ENCODE measurements around the gene ELMOD1. TPM values are rescaled to one million over a fixed set of nuclear protein-coding genes. Genes with fewer than 3 reads are reported as not detected.
"Not testable (repeated sequence)": the region's sequence is repeated elsewhere in the genome, so short reads cannot be mapped to it uniquely, and the experiment has no call there.

Gene ELMOD1
- total RNA-seq (2014; rRNA removed; shearing (Covaris generic)), result 0.03 TPM in 1 of 2 replicates, not detected in the other

DNA sequence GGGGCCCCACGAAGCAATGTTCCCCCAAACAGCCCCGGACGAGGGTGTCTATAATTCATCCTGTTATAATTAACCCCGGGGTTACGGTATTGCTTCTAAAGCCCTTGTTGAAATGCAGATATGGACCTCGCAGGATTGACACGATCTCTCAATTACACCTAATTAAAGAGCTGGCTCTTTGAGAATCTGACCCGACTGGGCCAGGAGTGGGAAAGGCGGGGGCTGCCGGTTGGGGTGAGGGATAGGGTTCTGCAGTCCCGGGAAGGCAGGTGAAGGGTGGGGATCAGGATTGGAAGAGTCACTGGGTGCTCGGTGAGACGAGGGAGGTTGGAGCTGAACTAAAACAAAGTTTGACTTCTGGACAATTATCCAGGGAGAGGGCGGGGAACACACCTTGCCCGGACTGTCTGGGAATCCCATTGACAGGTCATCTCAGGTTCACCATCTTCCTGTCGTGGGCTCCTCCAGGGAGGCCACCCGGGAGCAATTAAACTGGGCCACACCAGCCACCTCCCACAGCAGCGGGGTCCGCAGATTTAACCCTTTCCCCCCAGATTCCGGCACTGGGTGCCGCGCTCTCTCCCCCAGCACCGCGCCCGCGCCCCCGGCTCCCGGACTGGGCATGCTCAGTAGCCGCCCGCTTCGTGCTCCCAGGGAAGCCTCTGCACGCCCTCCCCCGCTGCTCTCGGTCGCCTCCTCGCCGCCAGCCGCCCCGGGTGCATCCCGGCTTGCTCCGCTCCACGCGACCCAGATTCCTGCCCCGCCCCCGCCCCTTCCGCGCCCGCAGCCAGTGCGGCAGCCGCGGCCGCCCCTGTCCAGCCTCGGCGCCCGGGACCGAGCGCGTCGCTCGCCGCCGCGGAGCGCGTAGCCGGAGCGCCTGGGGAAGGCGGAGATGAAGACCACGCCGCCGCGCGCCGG is at the start of gene ELMOD1:
ELMOD1 (plus strand) TSS at position 688 of the 918 bp plus-strand sequence. CDS start 27,043 bp downstream, outside the sequence.
- H3K9me3 ChIP-seq (replicated peaks), result no peaks in the 10 kb centered on the region
- H3K36me3 ChIP-seq, result no peaks in the 10 kb centered on the region
- peak in 1 of 2 experiments; percentile 41 for DNase-seq (ENCODE audit: low read depth in 1 of 2, low spot score in 2 of 2)
- H3K4me3 ChIP-seq, result peak within 1 kb of the TSS; percentile 42
- H3K4me1 ChIP-seq (replicated peaks), result peaks cover 7% of the 10 kb centered on the region
- peaks cover 4% of the 10 kb centered on the region; the same call in 1 of the 2 replicates for H3K27me3 ChIP-seq (replicated peaks)
- no peak within 1 kb of the TSS for H3K27ac ChIP-seq

DNA sequence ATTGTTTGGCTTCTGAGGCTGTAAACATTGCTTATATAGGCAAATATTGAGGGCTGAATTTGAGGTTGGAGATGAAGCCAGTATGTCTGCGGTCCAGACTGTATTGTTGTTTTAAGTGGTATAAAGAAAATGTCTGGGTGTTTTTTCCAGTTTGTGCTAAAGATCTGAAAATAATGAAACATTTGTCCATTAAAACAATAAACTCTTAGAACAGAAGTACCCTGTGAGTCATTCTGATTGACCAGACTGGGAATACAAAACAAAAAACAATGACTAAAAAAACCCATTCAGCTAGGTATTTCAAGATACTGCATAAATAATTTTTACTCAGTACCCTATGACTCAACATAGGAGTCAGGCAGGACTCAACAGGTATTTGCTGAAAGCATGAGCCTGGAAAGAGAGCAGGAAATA is 45.8 kb upstream of the ELMOD1 start:
- peak in 1 of 2 experiments; percentile 68 for DNase-seq (ENCODE audit: low read depth in 1 of 2, low spot score in 2 of 2)
- Histone ChIP-seq H3K27me3 (replicated peaks) (no peaks in the 10 kb centered on the region), H3K4me1 (replicated peaks) (peaks cover 15% of the 10 kb centered on the region), H3K36me3 (no peaks in the 10 kb centered on the region), H3K4me3 (no peak overlapping the region), H3K9me3 (replicated peaks) (no peaks in the 10 kb centered on the region), H3K27ac (no peak overlapping the region)

DNA sequence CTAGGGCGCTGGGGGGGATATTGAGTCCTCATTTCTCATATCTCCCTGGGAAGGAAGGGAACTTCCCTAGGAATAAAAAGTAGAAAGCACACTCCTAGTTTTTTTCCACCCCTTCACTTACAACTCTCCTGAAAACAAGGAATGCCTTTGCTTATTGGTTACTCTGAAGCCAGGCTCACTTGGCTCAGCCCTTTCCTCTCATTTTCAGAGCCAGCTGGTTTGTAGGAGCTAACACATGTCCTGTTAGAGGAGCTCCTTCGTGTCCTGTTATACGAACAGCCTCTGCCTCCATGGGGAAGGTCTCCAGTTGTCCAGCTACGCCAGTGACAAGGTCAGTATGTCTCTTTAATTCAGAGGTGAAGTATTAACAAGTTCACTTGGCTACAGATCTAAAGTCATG is 43.0 kb upstream of the ELMOD1 start:
- Histone ChIP-seq H3K27me3 (replicated peaks) (no peaks in the 10 kb centered on the region), H3K4me1 (replicated peaks) (peaks cover 15% of the 10 kb centered on the region), H3K36me3 (no peaks in the 10 kb centered on the region), H3K9me3 (replicated peaks) (no peaks in the 10 kb centered on the region), H3K27ac (no peak overlapping the region), H3K4me3 (no peak overlapping the region)
- DNase-seq (ENCODE audit: low read depth in 1 of 2, low spot score in 2 of 2), result no peak

DNA sequence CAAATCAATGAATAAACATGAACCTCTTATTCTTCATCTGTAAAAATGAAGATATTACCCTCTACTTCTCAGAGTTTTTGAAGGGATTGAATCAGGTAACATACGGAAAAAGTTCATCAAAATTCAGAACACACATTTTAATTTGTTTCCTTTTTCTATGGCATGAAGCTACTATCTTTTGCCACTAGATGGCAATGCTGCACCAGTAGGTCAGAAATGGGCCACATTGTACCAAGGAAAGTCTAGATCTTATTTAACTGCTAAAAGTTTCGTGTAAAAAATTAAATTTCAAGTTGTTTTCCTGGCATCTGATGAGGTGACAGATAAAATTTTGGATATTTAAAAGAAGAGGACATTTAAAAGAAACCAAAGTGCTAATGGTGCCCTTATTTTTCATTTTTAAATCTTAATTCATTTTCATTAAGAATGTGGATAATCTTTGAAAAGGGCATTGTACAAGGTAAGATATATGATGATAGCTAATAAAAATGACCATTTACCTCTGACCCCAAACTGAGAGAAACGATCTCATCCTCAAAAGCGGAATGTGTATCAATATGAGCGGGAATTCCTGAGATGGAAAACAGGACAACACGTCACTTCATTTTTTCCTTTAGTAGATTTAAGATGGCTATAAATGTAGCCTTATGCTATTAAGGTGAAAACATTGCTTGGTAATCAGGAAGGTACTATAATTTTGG is 41.5 kb upstream of the ELMOD1 start:
- H3K4me3 ChIP-seq, result no peak overlapping the region
- H3K9me3 ChIP-seq (replicated peaks), result no peaks in the 10 kb centered on the region
- H3K27me3 ChIP-seq (replicated peaks), result no peaks in the 10 kb centered on the region
- DNase-seq (ENCODE audit: low read depth in 1 of 2, low spot score in 2 of 2), result no peak
- H3K36me3 ChIP-seq, result no peaks in the 10 kb centered on the region
- H3K4me1 ChIP-seq (replicated peaks), result peaks cover 10% of the 10 kb centered on the region
- no peak overlapping the region for H3K27ac ChIP-seq

DNA sequence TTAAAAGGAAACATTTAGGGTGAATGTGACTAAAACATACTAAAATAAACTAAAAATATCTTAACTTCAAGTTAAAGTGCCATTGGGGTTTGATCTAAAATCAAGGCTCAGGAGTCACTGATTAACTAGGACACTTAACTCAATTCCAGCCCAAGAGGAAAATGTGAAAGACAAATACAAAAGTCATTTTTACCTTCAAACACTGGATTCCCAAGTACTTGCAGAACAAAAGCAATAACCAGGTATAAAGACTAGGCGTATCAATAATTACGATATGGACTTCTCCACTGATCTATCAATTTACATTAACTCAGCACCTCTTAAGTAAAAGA is 41.0 kb upstream of the ELMOD1 start:
- Histone ChIP-seq H3K9me3 (replicated peaks) (no peaks in the 10 kb centered on the region), H3K27me3 (replicated peaks) (no peaks in the 10 kb centered on the region), H3K36me3 (no peaks in the 10 kb centered on the region), H3K4me1 (replicated peaks) (peaks cover 5% of the 10 kb centered on the region), H3K27ac (no peak overlapping the region), H3K4me3 (no peak overlapping the region)
- no peak for DNase-seq (ENCODE audit: low read depth in 1 of 2, low spot score in 2 of 2)

DNA sequence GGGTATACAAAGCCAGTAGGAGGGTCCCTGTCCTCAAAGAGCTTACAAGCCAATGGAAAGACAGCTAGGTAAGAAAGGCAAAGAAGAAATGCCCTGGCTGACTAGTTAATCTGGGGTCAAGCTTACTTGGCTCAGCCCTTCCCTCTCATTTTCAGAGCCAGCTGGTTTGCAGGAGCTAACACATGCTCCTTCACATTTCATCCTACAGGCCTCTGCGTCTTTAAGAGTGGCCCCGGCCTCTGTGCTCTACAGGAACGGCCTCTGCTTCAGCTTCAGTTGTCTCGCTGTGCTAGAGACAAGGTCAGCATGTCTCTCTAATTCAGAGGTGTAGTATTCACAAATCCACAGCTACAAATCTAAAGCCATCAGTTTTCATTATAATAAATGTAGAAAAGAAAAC is 40.6 kb upstream of the ELMOD1 start:
- Histone ChIP-seq H3K36me3 (no peaks in the 10 kb centered on the region), H3K4me1 (replicated peaks) (peaks cover 3% of the 10 kb centered on the region), H3K27me3 (replicated peaks) (no peaks in the 10 kb centered on the region), H3K27ac (no peak overlapping the region), H3K9me3 (replicated peaks) (no peaks in the 10 kb centered on the region), H3K4me3 (no peak overlapping the region)
- no peak for DNase-seq (ENCODE audit: low read depth in 1 of 2, low spot score in 2 of 2)

DNA sequence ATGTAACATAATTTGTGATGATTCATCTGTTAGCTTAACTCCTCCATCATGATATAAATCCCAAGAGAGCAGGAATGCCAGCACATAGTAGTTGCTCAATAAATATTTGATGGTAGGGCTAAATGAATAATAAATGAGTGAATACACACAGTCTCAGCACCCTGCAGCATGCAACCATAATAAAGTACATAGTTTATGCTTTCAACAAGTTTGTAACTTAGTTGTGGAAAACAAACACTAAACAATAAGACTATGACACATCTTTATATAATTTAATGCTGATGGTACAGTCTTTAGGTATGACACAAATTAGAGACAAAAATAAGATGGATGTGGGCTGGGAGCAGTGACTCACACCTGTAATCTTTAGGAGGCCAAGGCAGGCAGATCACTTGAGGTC is 29.3 kb upstream of the ELMOD1 start:
- peak overlapping the region; percentile 61 for H3K27ac ChIP-seq
- no peaks in the 10 kb centered on the region for H3K9me3 ChIP-seq (replicated peaks)
- H3K36me3 ChIP-seq, result no peaks in the 10 kb centered on the region
- peak in 1 of 2 experiments; percentile 13 for DNase-seq (ENCODE audit: low read depth in 1 of 2, low spot score in 2 of 2)
- no peaks in the 10 kb centered on the region for H3K27me3 ChIP-seq (replicated peaks)
- H3K4me1 ChIP-seq (replicated peaks), result peaks cover 31% of the 10 kb centered on the region
- H3K4me3 ChIP-seq, result no peak overlapping the region

DNA sequence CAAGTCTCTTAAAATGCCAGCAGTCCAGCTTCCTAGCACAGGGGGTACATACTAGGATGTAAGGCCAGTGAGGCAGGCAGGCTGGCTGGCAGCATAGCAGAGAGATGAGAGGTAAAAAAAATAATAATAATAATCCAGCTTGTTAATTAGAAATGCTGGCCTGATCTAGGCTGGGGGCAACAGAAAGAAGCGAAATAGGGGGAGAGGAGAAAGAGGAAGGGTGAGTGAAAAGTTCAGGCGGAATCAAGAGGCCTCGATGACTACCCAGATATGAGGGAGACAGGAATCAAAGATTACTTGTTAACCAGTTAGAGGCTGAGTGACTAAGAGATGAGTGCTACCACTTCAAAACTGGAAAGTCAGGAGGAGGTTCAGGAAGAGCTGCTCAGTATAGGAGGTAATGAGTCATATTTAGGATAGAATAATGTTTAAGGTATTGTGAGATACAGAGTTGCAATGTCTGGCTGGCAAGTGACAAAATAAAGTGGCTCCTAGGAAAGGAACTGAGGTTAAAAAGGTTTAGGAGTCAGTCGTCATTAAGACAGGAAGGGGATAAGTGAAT is 28.2 kb upstream of the ELMOD1 start:
- peaks cover 31% of the 10 kb centered on the region for H3K4me1 ChIP-seq (replicated peaks)
- peak overlapping the region; percentile 61 for H3K27ac ChIP-seq
- DNase-seq (ENCODE audit: low read depth in 1 of 2, low spot score in 2 of 2), result peak in 1 of 2 experiments; percentile 36
- no peak overlapping the region for H3K4me3 ChIP-seq
- H3K36me3 ChIP-seq, result no peaks in the 10 kb centered on the region
- H3K27me3 ChIP-seq (replicated peaks), result no peaks in the 10 kb centered on the region
- H3K9me3 ChIP-seq (replicated peaks), result no peaks in the 10 kb centered on the region

DNA sequence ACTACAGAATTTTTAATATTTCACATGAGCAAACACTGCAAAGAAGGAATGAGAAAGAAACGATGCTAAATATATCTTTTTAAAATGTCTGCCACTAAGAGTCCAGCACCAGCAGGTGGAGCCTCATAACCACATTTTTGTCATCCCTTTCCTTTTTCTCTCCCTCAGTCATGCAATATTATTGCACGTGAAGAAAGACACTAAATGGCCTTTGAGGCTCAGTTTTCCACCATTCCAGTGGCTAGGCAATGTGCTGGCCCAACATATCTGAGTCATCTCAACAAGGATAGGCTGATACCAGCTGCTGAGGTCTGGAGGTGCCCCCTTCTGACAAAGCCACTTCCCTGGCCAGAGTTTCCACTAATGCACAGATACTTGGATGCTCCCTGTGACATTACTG is 27.2 kb upstream of the ELMOD1 start:
- no peak overlapping the region for H3K27ac ChIP-seq
- H3K27me3 ChIP-seq (replicated peaks), result no peaks in the 10 kb centered on the region
- H3K4me1 ChIP-seq (replicated peaks), result peaks cover 31% of the 10 kb centered on the region
- H3K9me3 ChIP-seq (replicated peaks), result no peaks in the 10 kb centered on the region
- H3K4me3 ChIP-seq, result no peak overlapping the region
- no peaks in the 10 kb centered on the region for H3K36me3 ChIP-seq
- DNase-seq (ENCODE audit: low read depth in 1 of 2, low spot score in 2 of 2), result peak in 1 of 2 experiments; percentile 26

DNA sequence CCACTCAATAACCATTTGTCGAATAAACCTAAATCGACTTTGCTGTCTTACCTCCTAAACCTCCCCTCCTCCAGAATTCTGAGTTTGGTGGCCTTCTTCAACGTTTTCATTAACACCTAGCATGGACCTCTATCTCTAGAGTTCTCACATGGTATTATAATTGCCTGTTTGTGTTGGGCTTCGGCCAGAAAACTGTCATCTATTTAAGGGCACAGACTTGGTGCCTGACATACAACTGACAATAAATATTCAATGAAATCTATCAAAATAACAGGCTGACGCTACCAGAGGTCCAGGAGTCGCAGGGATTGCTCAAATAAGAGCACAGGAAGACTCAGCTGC is 26.1 kb upstream of the ELMOD1 start:
- peak overlapping the region; percentile 58 for H3K4me3 ChIP-seq
- no peaks in the 10 kb centered on the region for H3K9me3 ChIP-seq (replicated peaks)
- H3K4me1 ChIP-seq (replicated peaks), result peaks cover 31% of the 10 kb centered on the region
- no peaks in the 10 kb centered on the region for H3K36me3 ChIP-seq
- no peak for DNase-seq (ENCODE audit: low read depth in 1 of 2, low spot score in 2 of 2)
- H3K27me3 ChIP-seq (replicated peaks), result no peaks in the 10 kb centered on the region
- peak overlapping the region; percentile 67; the same call in 1 of the 2 replicates for H3K27ac ChIP-seq

DNA sequence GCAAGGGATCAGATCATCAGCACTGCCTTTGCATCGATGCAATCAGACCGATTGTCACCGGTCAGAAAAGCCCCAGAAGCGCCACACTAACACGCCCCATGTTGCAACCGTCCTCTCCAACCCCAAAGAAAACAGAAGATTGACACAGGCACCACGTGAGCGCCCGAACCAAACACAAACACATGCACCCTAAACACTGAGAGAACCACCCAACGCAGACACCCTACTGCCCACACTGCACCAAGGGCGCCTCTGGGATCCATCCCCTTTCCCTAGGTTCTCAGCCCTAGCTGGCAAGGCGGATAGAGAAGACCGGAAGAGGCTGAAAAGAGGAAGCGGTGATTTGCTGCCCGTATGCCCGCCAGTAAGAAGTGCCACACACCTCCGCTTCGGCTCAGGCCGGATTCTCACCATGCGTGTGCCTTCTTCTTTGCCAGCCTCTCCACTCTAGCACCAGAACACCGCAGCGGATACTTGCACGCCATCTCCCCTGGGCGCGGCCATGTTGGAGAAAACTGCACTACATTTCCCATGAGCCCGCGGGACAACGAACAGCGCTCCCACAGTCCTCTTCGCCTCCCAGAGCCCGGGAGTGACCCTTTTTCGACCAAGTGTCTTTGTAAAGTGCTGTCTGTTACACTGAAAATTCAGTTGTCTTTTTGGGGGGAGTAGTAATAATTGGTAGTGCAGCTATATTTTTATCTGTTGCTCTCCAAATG is 25.6 kb upstream of the ELMOD1 start, which contains the start of gene ALKBH8:
ALKBH8 (minus strand) TSS at position 517 of the 719 bp plus-strand sequence. CDS start 4,842 bp downstream, outside the sequence.
- peaks cover 31% of the 10 kb centered on the region for H3K4me1 ChIP-seq (replicated peaks)
- H3K9me3 ChIP-seq (replicated peaks), result no peaks in the 10 kb centered on the region
- H3K36me3 ChIP-seq, result no peaks in the 10 kb centered on the region
- peak; percentile 52 to 63 for DNase-seq (ENCODE audit: low read depth in 1 of 2, low spot score in 2 of 2)
- peak within 1 kb of the TSS; percentile 58 for H3K4me3 ChIP-seq
- H3K27me3 ChIP-seq (replicated peaks), result no peaks in the 10 kb centered on the region
- H3K27ac ChIP-seq, result peak within 1 kb of the TSS; percentile 67

DNA sequence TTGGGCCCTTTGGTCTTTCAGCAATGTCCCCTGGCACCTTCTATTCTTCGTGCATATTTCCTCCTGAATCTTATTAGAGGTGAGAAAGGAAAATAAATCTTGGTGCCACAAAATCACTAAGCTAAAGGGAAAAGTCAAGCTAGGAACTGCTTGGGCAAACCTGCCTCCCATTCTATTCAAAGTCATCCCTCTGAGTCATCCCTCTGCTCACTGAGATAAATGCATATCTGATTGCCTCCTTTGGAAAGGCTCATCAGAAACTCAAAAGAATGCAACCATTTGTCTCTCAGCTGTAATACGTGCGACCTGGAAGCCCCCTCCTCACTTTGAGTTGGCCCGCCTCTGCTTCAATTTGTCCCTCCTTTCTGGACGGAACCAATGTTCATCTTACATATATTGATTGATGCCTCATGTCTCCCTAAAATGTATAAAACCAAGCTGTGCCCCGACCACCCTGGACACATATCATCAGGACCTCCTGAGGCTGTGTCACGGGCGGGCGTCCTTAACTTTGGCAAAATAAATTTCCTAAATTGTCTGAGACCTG is 24.9 kb upstream of the ELMOD1 start:
- not testable (repeated sequence) for DNase-seq (ENCODE audit: low read depth in 1 of 2, low spot score in 2 of 2); H3K9me3 ChIP-seq (replicated peaks); H3K27me3 ChIP-seq (replicated peaks); H3K36me3 ChIP-seq
- Histone ChIP-seq H3K4me1 (replicated peaks) (peaks cover 31% of the 10 kb centered on the region), H3K4me3 (peak overlapping the region; percentile 58), H3K27ac (peak overlapping the region; percentile 67)

DNA sequence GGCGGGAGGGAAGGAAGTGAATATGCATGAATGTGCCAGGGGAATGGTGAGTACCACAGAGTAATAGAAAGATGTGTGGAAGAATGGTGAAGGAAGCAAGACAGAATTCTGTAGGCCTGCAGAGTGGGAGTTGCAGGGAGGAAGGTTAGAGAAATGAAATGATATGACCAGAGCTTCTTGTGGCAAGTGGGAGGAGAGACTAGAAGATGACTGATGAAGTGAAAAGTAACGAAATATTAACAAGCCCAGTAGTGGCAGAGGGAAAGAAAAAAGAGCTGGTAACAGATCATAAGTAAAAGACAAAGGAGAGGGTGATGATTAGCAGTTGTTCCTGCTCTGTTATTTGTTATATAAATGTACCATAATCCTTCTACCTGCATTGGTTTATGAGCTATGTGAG is 24.4 kb upstream of the ELMOD1 start:
- H3K9me3 ChIP-seq (replicated peaks), result no peaks in the 10 kb centered on the region
- H3K4me3 ChIP-seq, result no peak overlapping the region
- H3K27me3 ChIP-seq (replicated peaks), result no peaks in the 10 kb centered on the region
- H3K4me1 ChIP-seq (replicated peaks), result peaks cover 30% of the 10 kb centered on the region
- no peaks in the 10 kb centered on the region for H3K36me3 ChIP-seq
- DNase-seq (ENCODE audit: low read depth in 1 of 2, low spot score in 2 of 2), result no peak
- H3K27ac ChIP-seq, result no peak overlapping the region

All from SJSA1 (cell line).